Measurements from ENCODE around the gene BSPRY. TPM values are rescaled to one million over a fixed set of nuclear protein-coding genes. Genes with fewer than 3 reads are reported as not detected.
A peak's percentile ranks its signal among the peaks of the same experiment; 100 is the strongest.

Gene BSPRY
- total and polyA plus RNA-seq, 7 experiments from 2014 or later: 0.13 to 9.6 (median 0.48) TPM; not detected in 2

DNA sequence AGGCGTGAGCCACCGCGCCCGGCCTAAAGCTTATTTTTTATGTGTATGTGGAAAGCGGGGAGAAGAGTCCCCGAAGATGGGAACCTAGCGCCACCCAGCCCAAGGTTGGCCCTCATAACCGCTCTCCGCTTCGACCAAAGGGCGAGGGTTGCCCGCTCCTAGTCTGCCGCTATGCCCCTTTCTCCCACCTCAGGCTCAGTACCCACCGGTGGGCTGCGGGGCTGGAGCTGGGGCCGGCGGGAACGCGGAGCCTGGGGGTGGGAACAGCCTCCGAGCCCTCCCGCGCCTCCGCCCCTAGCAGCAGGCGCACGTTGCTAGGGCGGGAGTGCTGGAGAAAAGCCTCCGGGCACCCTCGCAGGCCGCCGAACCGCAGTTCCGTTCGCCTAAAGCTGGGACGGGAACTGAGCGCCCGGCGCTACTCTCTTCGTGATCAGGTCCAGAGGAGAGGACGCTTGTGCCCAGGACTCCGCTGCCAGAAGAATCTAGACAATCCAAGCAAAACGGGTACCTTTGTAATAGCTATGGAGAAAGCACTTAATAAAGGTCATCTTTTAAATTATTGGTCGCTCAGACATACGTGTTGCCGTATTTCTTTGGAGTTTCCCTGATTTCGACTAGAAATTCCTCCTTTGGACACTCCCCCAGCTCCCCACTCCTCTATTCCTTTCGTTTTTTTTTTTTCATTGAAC lies 9.2 kb upstream of the BSPRY start, which contains the start of gene WDR31:
Gene WDR31, minus strand, starts transcription at position 265 of the 689 bp plus-strand sequence. CDS start 8,253 bp downstream, outside the sequence.
- Histone ChIP-seq H3K27ac (ENCODE audit: low read depth, low read length) (peak within 1 kb of the TSS; percentile 62), H3K27me3 (ENCODE audit: control insufficient read depth in 2 of 2, insufficient read depth in 2 of 2, low read length in 2 of 2) (no peaks in the 10 kb centered on the region), H3K9me3 (ENCODE audit: control insufficient read depth in 2 of 3, low read length in 3 of 3) (no peaks in the 10 kb centered on the region), H3K4me3 (ENCODE audit: low read length) (peak within 1 kb of the TSS; percentile 86), H3K4me1 (ENCODE audit: control insufficient read depth in 2 of 2, insufficient read depth in 2 of 2, low read length in 2 of 2) (peaks cover 4 to 20% of the 10 kb centered on the region in 2 donors), H3K36me3 (ENCODE audit: control insufficient read depth in 2 of 3, insufficient read depth in 3 of 3, low read length in 3 of 3) (peaks cover 0 to 4% (median 0%) of the 10 kb centered on the region in 3 experiments)
- ATAC-seq (peak; percentile 98), DNase-seq (peak; percentile 52 to 85 (median 75))
- CTCF ChIA-PET: interaction anchor here (0.6 to 2.3 kb wide), 5 partner anchors 37 to 1174 kb away, joined by 4 to 7 read pairs (median 5); partner anchors contain the start of genes CDC26, KIAA1958, PRPF4 and RNF183
- POLR2A ChIA-PET: interaction anchor here (0.7 to 3.3 kb wide), 8 partner anchors 9 to 70 kb away, joined by 3 to 24 read pairs (median 6); partner anchors contain the start of genes ALAD, BSPRY, C9orf43 and CDC26
- Mint-ChIP-seq H3K27me3 (peaks cover 0 to 7% (median 0%) of the 10 kb centered on the region in 5 donors), H3K36me3 (peaks cover 0 to 3% (median 0%) of the 10 kb centered on the region in 5 donors), H3K9me3 (no peaks in the 10 kb centered on the region), H3K27ac (peak within 1 kb of the TSS; percentile 2 to 85 (median 62)), H3K4me1 (peaks cover 12 to 54% (median 30%) of the 10 kb centered on the region in 7 donors), H3K4me3 (peak within 1 kb of the TSS; percentile 72 to 91 (median 88))
- intact Hi-C loops (cut with micrococcal nuclease): loop anchor here (1.0 to 5.0 kb wide), 10 partner anchors 9 to 1709 kb away; partner anchors contain the start of genes ALAD (in 2 of the 2), C9orf43 (in 2 of the 2), CDC26 (in 2 of the 2) and FKBP15 (in 2 of the 2)

DNA sequence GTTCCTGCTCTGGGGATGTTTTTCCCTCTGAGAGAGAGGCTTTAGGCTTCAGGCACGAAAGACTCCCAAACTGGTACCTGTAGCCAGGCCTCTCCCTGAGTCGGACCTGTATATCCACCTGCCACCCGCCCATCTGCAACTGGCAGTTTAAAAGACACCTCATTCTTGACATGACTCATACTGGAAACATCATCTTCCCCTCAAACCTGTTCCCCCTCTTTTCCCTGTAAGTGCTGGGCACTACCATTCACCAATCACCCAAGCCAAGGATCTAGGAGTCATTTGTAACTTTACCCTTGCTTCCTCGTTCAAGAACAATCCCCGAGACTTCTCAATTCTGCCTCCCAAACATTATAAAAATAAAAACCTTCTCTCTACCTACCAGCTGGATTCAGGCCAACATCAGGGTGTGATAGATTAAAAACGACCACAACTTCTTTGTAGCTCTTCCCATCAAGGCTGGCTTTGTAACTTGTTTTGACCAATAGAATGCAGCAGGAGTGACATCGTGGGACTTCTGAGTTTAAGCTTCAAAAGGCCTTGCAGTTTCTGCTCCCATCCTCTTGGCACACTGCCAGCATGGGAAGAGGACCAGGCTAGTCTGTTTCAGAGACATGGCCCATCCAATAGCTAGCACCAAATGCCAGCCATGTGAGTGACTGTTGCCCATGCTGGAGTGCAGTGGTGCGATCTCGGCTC lies 7.5 kb upstream of the BSPRY start:
- POLR2A ChIA-PET: interaction anchor here (2.2 to 3.3 kb wide), 2 partner anchors 59 to 66 kb away, joined by 7 to 24 read pairs; partner anchors contain the start of genes ALAD, CDC26 and PRPF4
- ATAC-seq: no peak
- peak overlapping the region in 8 of 9 donors; percentile 39 to 78 (median 64) for H3K27ac Mint-ChIP-seq

DNA sequence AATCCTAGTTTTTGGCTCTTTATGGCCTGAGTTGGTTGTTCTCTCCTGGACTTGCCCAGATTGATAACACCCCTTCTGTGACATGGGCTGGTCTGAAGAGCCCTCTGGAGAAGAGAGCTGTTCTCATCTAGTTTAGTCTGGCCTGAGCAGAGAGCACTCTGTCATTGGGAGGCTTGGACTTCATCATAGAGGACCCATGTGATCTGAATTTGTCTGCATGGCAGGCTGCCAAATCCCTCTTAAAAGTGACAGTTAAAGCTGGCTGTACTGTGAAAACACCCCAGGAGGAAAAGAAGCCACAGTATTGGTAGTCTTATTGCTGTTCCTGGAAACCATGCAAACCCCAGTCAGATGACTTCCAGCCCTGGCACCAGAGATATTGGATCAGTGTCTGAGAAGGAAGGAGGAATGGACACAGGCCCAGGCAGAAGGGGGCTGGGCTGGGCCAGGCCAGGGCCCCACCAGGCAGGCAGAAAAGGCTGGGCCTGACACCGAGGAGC lies 5.6 kb upstream of the BSPRY start:
- Mint-ChIP-seq H3K9me3 (no peaks in the 10 kb centered on the region), H3K27ac (peak overlapping the region in 1 of 9 donors; percentile 44), H3K4me1 (peaks cover 12 to 58% (median 30%) of the 10 kb centered on the region in 7 donors), H3K27me3 (peaks cover 0 to 7% (median 0%) of the 10 kb centered on the region in 5 donors), H3K36me3 (peaks cover 0 to 3% (median 0%) of the 10 kb centered on the region in 5 donors), H3K4me3 (no peak overlapping the region)
- Histone ChIP-seq H3K4me1 (ENCODE audit: control insufficient read depth in 2 of 2, insufficient read depth in 2 of 2, low read length in 2 of 2) (peaks cover 4 to 20% of the 10 kb centered on the region in 2 donors), H3K9me3 (ENCODE audit: control insufficient read depth in 2 of 3, low read length in 3 of 3) (no peaks in the 10 kb centered on the region), H3K27ac (ENCODE audit: low read depth, low read length) (no peak overlapping the region), H3K36me3 (ENCODE audit: control insufficient read depth in 2 of 3, insufficient read depth in 3 of 3, low read length in 3 of 3) (peaks cover 0 to 4% (median 0%) of the 10 kb centered on the region in 3 experiments), H3K27me3 (ENCODE audit: control insufficient read depth in 2 of 2, insufficient read depth in 2 of 2, low read length in 2 of 2) (peaks cover 0 to 1% of the 10 kb centered on the region in 2 donors), H3K4me3 (ENCODE audit: low read length) (no peak overlapping the region)
- DNase-seq (no peak), ATAC-seq (no peak)
- ChIA-PET CTCF (no interaction called here), POLR2A (interaction anchor here (0.9 kb wide), 1 partner anchor 28 kb away, joined by 3 read pairs; no protein-coding TSS in a partner anchor)
- intact Hi-C loops (cut with micrococcal nuclease): loop anchor here in 1 of 2 donors (5.0 kb wide), 1 partner anchor 121 kb away; the partner anchor contains the start of genes FKBP15 and SLC31A1

More for the DNA sequence above, 7.5 kb upstream of the BSPRY start:
- Histone ChIP-seq H3K27ac (ENCODE audit: low read depth, low read length) (no peak overlapping the region), H3K36me3 (ENCODE audit: control insufficient read depth in 2 of 3, insufficient read depth in 3 of 3, low read length in 3 of 3) (peaks cover 0 to 4% (median 0%) of the 10 kb centered on the region in 3 experiments), H3K27me3 (ENCODE audit: control insufficient read depth in 2 of 2, insufficient read depth in 2 of 2, low read length in 2 of 2) (no peaks in the 10 kb centered on the region), H3K4me1 (ENCODE audit: control insufficient read depth in 2 of 2, insufficient read depth in 2 of 2, low read length in 2 of 2) (peaks cover 4 to 20% of the 10 kb centered on the region in 2 donors), H3K4me3 (ENCODE audit: low read length) (no peak overlapping the region), H3K9me3 (ENCODE audit: control insufficient read depth in 2 of 3, low read length in 3 of 3) (no peaks in the 10 kb centered on the region)
- DNase-seq: peak in 2 of 9 donors; percentile 11 to 16
- H3K4me1 Mint-ChIP-seq: peaks cover 12 to 49% (median 30%) of the 10 kb centered on the region in 7 donors
- intact Hi-C loops (cut with micrococcal nuclease): loop anchor here (2.0 to 5.0 kb wide), 3 partner anchors 69 to 1711 kb away; partner anchors contain the start of genes C9orf43 (in 1 of the 2), DNAJC25 (in 1 of the 2), FKBP15 (in 1 of the 2) and POLE3 (in 1 of the 2)
- peaks cover 0 to 3% (median 0%) of the 10 kb centered on the region in 5 donors for H3K36me3 Mint-ChIP-seq
- no peaks in the 10 kb centered on the region for H3K9me3 Mint-ChIP-seq
- peaks cover 0 to 7% (median 0%) of the 10 kb centered on the region in 5 donors for H3K27me3 Mint-ChIP-seq
- CTCF ChIA-PET: interaction anchor here (0.5 kb wide), 1 partner anchor 24 kb away, joined by 4 read pairs; no protein-coding TSS in a partner anchor
- peak overlapping the region in 9 of 10 donors; percentile 2 to 91 (median 60) for H3K4me3 Mint-ChIP-seq

- peaks cover 0 to 9% (median 4%) of the 10 kb centered on the region in 5 donors for H3K27me3 Mint-ChIP-seq
- no peak for ATAC-seq
- peaks cover 4 to 22% of the 10 kb centered on the region in 2 donors for H3K4me1 ChIP-seq (ENCODE audit: control insufficient read depth in 2 of 2, insufficient read depth in 2 of 2, low read length in 2 of 2)
- H3K27me3 ChIP-seq (ENCODE audit: control insufficient read depth in 2 of 2, insufficient read depth in 2 of 2, low read length in 2 of 2): peaks cover 2 to 5% of the 10 kb centered on the region in 2 donors
- H3K4me3 ChIP-seq (ENCODE audit: low read length): no peak overlapping the region
- POLR2A ChIA-PET: no interaction called here
- H3K4me1 Mint-ChIP-seq: peaks cover 9 to 55% (median 31%) of the 10 kb centered on the region in 7 donors
- CTCF ChIA-PET: no interaction called here
- peaks cover 0 to 3% (median 0%) of the 10 kb centered on the region in 5 donors for H3K36me3 Mint-ChIP-seq
- peak overlapping the region in 1 of 10 donors; percentile 38 for H3K4me3 Mint-ChIP-seq
- intact Hi-C loops (cut with micrococcal nuclease): loop anchor here in 1 of 2 donors (5.0 kb wide), 1 partner anchor 172 kb away; no protein-coding TSS in a partner anchor
- DNase-seq: no peak
- H3K27ac Mint-ChIP-seq: peak overlapping the region in 1 of 9 donors; percentile 10
- no peaks in the 10 kb centered on the region for H3K36me3 ChIP-seq (ENCODE audit: control insufficient read depth in 2 of 3, insufficient read depth in 3 of 3, low read length in 3 of 3)
- H3K9me3 Mint-ChIP-seq: no peaks in the 10 kb centered on the region
- H3K9me3 ChIP-seq (ENCODE audit: control insufficient read depth in 2 of 3, low read length in 3 of 3): no peaks in the 10 kb centered on the region
- H3K27ac ChIP-seq (ENCODE audit: low read depth, low read length): no peak overlapping the region
These were observed 4.2 kb upstream of the BSPRY start for GRCh38 chr9:113345190-113345589.

- intact Hi-C loops (cut with micrococcal nuclease): loop anchor here in 1 of 2 donors (5.0 kb wide), 1 partner anchor 172 kb away; no protein-coding TSS in a partner anchor
These were observed 3.7 kb upstream of the BSPRY start for GRCh38 chr9:113345671-113346070.

More at GRCh38 chr9:113345671-113346070, 3.7 kb upstream of the BSPRY start:
- H3K36me3 Mint-ChIP-seq: peaks cover 0 to 3% (median 0%) of the 10 kb centered on the region in 5 donors
- no peak for ATAC-seq
- peaks cover 13 to 55% (median 31%) of the 10 kb centered on the region in 7 donors for H3K4me1 Mint-ChIP-seq
- peaks cover 0 to 14% (median 8%) of the 10 kb centered on the region in 5 donors for H3K27me3 Mint-ChIP-seq
- Histone ChIP-seq H3K4me1 (ENCODE audit: control insufficient read depth in 2 of 2, insufficient read depth in 2 of 2, low read length in 2 of 2) (peaks cover 9 to 27% of the 10 kb centered on the region in 2 donors), H3K27me3 (ENCODE audit: control insufficient read depth in 2 of 2, insufficient read depth in 2 of 2, low read length in 2 of 2) (peaks cover 3 to 5% of the 10 kb centered on the region in 2 donors), H3K4me3 (ENCODE audit: low read length) (no peak overlapping the region), H3K27ac (ENCODE audit: low read depth, low read length) (no peak overlapping the region), H3K36me3 (ENCODE audit: control insufficient read depth in 2 of 3, insufficient read depth in 3 of 3, low read length in 3 of 3) (no peaks in the 10 kb centered on the region), H3K9me3 (ENCODE audit: control insufficient read depth in 2 of 3, low read length in 3 of 3) (no peaks in the 10 kb centered on the region)
- no peak for DNase-seq
- no peaks in the 10 kb centered on the region for H3K9me3 Mint-ChIP-seq
- no peak overlapping the region for H3K27ac Mint-ChIP-seq
- CTCF ChIA-PET: interaction anchor here (0.6 kb wide), 1 partner anchor 270 kb away, joined by 3 read pairs; no protein-coding TSS in a partner anchor
- H3K4me3 Mint-ChIP-seq: no peak overlapping the region
- POLR2A ChIA-PET: no interaction called here

Data from naive thymus-derived CD4-positive, alpha-beta T cell (primary cell).